Lung (tissue), 16 donors: ENCODE data around the gene TUB. TPM values are rescaled to one million over a fixed set of nuclear protein-coding genes. Genes with fewer than 3 reads are reported as not detected.

Experiments used
- ATAC-seq: fragments of 200-7000 bp; cut with Tn5 transposase; one replicate; pipeline ENCODE4 v1.9.1; 2020; ENCODE audit warnings: moderate number of reproducible peaks; ENCODE audit not compliant: insufficient read depth, low FRiP score
- DNase-seq, 3 donors: peaks; one replicate each; pipeline ENCODE4 v3.0.0-alpha.2; 2013 to 2017
- H3K27ac ChIP-seq, 2 donors: one replicate each; pipeline ENCODE4 v1.5.1; 2013; ENCODE audit warnings: mild to moderate bottlenecking in 2 of 2, moderate library complexity in 2 of 2, control low read depth in 1 of 2, inconsistent platforms in 1 of 2, low read depth in 1 of 2, low read length in 1 of 2
- H3K27me3 ChIP-seq, 3 donors: one replicate each; pipeline ENCODE4 v1.5.1; 2013; ENCODE audit warnings: low read length in 2 of 3; ENCODE audit not compliant: control insufficient read depth in 3 of 3, insufficient read depth in 3 of 3
- H3K36me3 ChIP-seq, 4 donors: one replicate each; pipeline ENCODE4 v1.5.1; 2013; ENCODE audit warnings: low read length in 4 of 4, mild to moderate bottlenecking in 1 of 4, moderate library complexity in 1 of 4; ENCODE audit not compliant: control insufficient read depth in 4 of 4, insufficient read depth in 4 of 4
- H3K4me1 ChIP-seq, 5 donors: one replicate each; pipeline ENCODE4 v1.5.1; 2013; ENCODE audit warnings: low read length in 5 of 5, mild to moderate bottlenecking in 2 of 5, moderate library complexity in 1 of 5; ENCODE audit not compliant: control insufficient read depth in 5 of 5, insufficient read depth in 5 of 5
- H3K4me3 ChIP-seq: one replicate; pipeline ENCODE4 v1.5.1; 2013; ENCODE audit warnings: mild to moderate bottlenecking, control low read depth, moderate library complexity
- H3K9ac ChIP-seq, 2 donors: one replicate each; pipeline ENCODE4 v1.5.1; 2013; ENCODE audit warnings: low read length in 2 of 2, control low read depth in 1 of 2; ENCODE audit not compliant: insufficient read depth in 1 of 2
- H3K9me3 ChIP-seq, 4 donors: one replicate each; pipeline ENCODE4 v1.5.1; 2013; ENCODE audit warnings: low read length in 3 of 4, mild to moderate bottlenecking in 1 of 4, moderate library complexity in 1 of 4; ENCODE audit not compliant: control insufficient read depth in 4 of 4, insufficient read depth in 3 of 4
- CTCF ChIP-seq: IDR thresholded peaks from 2 replicates; pipeline ENCODE4 v1.5.1; 2012; ENCODE audit warnings: mild to moderate bottlenecking; ENCODE audit errors: control extremely low read depth, extremely low read depth
- WGBS, 2 donors: extraction: QIAGEN DNeasy Blood & Tissue Kit; methylation state at CpG; one replicate each; pipeline ENCODE4 v1.1.7; 2013; 5-methylcytosine and 5-hydroxymethylcytosine counted together
- long read RNA-seq, 5 donors: transcript quantifications; one replicate each; lab custom pipeline, GENCODE V29; 2026
- polyA plus RNA-seq, 2 donors: library from polyadenylated mRNA; stranded (reverse); fragments of 200-250 nt; gene quantifications; one replicate each; pipeline ENCODE4 v1.2.1, GENCODE V29; 2013
- total RNA-seq, 2 donors: library from RNA; depleted of rRNA in 1 of 2; stranded (reverse); fragments of >200 nt in 1 of 2; gene quantifications; one replicate each; pipeline ENCODE4 v1.2.1, GENCODE V29; 2014 to 2021
- donor health status: control.
- donor health status: control.
- donor health status: Bipolar disorder and iron deficiency.
- donor health status: healthy.
- donor health status: DM: yes; HTN: yes; CAD: no.

Gene TUB
- total RNA-seq (10 to 100 TPM in 1 of 2 donors, 1 to 10 TPM in 1; 8.5 to 23.5 TPM), polyA plus RNA-seq (1 to 10 TPM in 1 of 2 donors, under 1 TPM in 1; 0.96 to 1.8 TPM)
- long read RNA-seq, donor 1, partial matches to known transcripts, result 0 of 4 reads
- long read RNA-seq, donor 1, other reads (novel, unspliced or antisense), result 0 of 4 reads
- long read RNA-seq, donor 2, result 0 reads
- long read RNA-seq, donor 3, partial matches to known transcripts, result 0 of 1 reads
- long read RNA-seq, donor 3, other reads (novel, unspliced or antisense), result 0 of 1 reads
- long read RNA-seq, donor 4, result 0 reads
- long read RNA-seq, donor 5, result 0 reads

DNA sequence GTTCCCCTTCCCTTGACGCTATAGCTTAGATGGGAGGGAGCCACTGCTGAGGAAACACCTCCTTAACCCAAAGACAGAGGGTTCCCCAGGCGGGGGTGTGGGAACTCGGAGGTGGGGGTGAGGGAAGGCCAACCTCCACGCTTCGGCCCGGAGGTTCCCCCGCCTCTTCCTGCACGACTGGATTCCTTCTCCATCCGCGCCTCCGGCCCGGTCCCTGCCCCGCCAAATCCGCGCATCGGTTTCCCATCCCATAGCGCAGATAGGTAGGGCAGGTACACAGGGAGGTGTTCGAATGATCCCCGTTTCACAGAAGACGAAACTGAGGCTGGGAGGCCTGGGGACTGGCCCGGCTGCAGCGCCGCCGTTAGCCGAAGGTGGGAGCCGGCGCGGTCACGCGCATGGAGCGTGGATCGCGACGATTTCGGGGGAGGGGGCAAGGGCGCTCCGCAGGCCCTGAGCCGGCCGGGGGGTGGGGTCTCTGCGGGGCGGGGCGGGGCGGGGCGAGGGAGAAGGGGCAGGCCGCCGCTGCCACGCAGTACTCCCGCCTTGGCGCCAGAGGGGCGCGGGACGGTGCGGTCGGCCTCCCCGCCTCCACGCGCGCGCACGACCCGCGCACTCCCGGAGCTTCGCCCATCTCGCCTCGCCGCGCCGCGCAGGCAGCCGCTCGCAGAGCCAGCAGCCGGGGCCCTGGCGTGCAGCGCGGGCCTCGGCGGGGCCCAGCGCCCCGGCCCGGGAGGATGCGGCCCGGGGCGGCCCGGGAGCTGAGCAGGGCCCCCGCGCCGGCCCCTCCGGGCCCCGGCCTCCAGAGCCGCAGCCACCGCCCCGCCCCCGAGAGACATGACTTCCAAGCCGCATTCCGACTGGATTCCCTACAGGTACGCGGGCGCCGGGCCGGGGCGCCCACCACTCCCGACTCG is at the start of gene TUB:
TSS of gene TUB (plus strand) at position 538 of the 917 bp plus-strand sequence. CDS start at position 838, 300 bp downstream.
- H3K27ac ChIP-seq, result no peak within 1 kb of the TSS
- WGBS, 2 donors, result 1% methylated on average over 85 to 104 of the region's 104 CpGs
- H3K27me3 ChIP-seq, result peaks cover 0 to 4% (median 0%) of the 10 kb centered on the region in 3 donors
- ATAC-seq (no peak), DNase-seq (peak; percentile 57 to 80 (median 76))
- H3K36me3 ChIP-seq, result no peaks in the 10 kb centered on the region
- H3K4me1 ChIP-seq, result peaks cover 1 to 38% (median 8%) of the 10 kb centered on the region in 5 donors
- TF ChIP-seq CTCF, result no peak
- H3K9ac ChIP-seq, result peak within 1 kb of the TSS; percentile 58 to 62
- peak within 1 kb of the TSS; percentile 30 for H3K4me3 ChIP-seq
- no peaks in the 10 kb centered on the region for H3K9me3 ChIP-seq

DNA sequence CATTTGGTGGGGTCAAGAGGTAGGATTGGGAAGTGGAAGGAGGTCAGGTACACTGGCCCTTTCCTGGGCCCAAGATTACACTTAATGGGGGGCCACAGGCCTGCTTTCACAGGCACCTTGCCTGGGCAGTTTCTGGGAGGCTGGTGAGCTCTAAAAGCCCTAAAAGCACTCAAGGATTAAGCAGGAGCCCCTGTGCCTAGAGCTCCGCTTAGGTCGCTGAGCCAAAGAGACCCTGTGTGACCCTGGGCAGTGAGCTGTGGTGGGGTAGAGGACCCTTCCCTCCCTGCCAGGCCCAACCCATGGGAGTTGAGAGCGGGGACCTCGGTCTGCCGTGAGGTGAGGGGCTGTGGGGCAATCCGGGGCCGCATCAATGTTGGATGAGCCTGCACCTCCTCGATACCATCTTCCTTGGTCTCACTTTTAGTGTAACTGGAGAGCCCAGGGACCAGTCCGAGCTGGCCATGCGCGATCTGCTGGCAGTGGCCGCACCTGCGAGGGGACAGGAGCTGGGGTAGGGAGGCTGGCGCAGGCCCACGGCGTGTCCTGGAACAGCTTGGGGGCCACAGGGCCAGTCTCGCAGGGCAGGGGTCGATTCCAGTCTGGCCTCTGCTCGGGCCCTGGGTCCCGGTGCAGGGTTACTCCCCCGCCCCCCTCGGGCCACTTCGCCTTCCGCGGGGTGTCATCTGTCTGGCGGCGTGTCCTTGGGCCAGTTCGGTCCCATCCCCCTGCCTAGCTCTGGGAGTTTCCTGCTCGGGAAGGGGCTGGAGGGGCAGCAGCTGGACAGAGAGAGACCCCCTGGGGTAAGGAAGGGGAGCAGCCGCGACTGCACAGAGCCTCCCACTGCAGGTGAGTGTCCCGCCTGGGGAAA is 49.5 kb upstream of the TUB start:
- WGBS, 2 donors, result 73 to 87% methylated on average over 26 to 32 of the region's 32 CpGs
- TF ChIP-seq CTCF, result no peak
- no peaks in the 10 kb centered on the region for H3K9me3 ChIP-seq
- no peak overlapping the region for H3K4me3 ChIP-seq
- peaks cover 0 to 11% (median 2%) of the 10 kb centered on the region in 5 donors for H3K4me1 ChIP-seq
- peaks cover 2 to 7% (median 5%) of the 10 kb centered on the region in 3 donors for H3K27me3 ChIP-seq
- H3K36me3 ChIP-seq, result no peaks in the 10 kb centered on the region
- no peak overlapping the region for H3K27ac ChIP-seq
- no peak overlapping the region for H3K9ac ChIP-seq
- DNase-seq, result no peak
- no peak for ATAC-seq

DNA sequence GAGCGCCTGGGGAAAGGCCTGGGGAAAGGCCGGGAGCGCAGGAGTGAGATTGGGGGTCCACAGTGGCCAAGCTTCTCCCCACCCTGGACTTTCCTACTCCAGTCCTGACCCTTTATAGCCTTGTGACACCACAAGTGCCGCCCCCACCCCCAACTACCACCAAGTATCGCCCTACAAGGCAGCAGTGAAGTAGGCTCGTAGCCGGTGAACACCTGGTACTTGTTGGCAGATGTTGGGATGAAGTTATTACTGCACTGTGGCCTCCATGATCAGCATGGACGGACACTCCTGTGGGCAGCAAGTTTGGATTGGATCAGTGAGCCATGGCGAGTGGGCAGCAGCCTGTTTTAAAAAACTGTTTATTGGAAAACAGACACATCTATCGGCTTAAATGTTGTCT is 48.9 kb upstream of the TUB start:
- Histone ChIP-seq H3K4me1 (peaks cover 0 to 11% (median 2%) of the 10 kb centered on the region in 5 donors), H3K9me3 (no peaks in the 10 kb centered on the region), H3K36me3 (no peaks in the 10 kb centered on the region), H3K4me3 (no peak overlapping the region), H3K27ac (no peak overlapping the region), H3K27me3 (peaks cover 2 to 7% (median 5%) of the 10 kb centered on the region in 3 donors), H3K9ac (no peak overlapping the region)
- ATAC-seq (no peak), DNase-seq (no peak)
- no peak for TF ChIP-seq CTCF
- whole genome bisulfite sequencing, 2 donors, result 81 to 93% methylated on average over 10 of the region's 10 CpGs
